ENCODE measurements around the gene RARA. TPM values are rescaled to one million over a fixed set of nuclear protein-coding genes. Genes with fewer than 3 reads are reported as not detected.

Gene RARA
- total RNA-seq, 1 donor from 2014 or later, result 38.8 TPM

- Histone ChIP-seq H2AFZ (ENCODE audit: low read depth, low read length) (no peak overlapping the region), H3K9ac (ENCODE audit: low read length) (no peak overlapping the region), H3K4me1 (ENCODE audit: insufficient read depth, low read length) (peaks cover 29% of the 10 kb centered on the region), H3K4me2 (ENCODE audit: low read length) (no peak overlapping the region), H3K79me2 (ENCODE audit: insufficient read depth, low read length) (peaks cover 33% of the 10 kb centered on the region), H4K20me1 (ENCODE audit: insufficient read depth, low read length) (peaks cover 70% of the 10 kb centered on the region), H3K4me3 (ENCODE audit: insufficient read depth, low read depth, low read length) (no peak overlapping the region), H3K27me3 (ENCODE audit: insufficient read depth, low read length) (no peaks in the 10 kb centered on the region), H3K36me3 (ENCODE audit: insufficient read depth, low read length) (peaks cover 25% of the 10 kb centered on the region), H3K27ac (ENCODE audit: low read depth, low read length) (no peak overlapping the region), H3K9me3 (ENCODE audit: insufficient read depth, low read depth, low read length) (no peaks in the 10 kb centered on the region)
- peak overlapping the region; percentile 24 for H3K4me3 Mint-ChIP-seq (ENCODE audit: unreplicated experiment)
- peaks cover 15% of the 10 kb centered on the region for H3K36me3 Mint-ChIP-seq (ENCODE audit: low read depth, unreplicated experiment)
- TF ChIP-seq CTCF (IDR thresholded peaks at IDR 0.05; ENCODE audit: insufficient read depth, low read depth, low read length) (no peak), EZH2 (IDR thresholded peaks at IDR 0.05; ENCODE audit: insufficient read depth, low read length) (no peak)
- DNase-seq (ENCODE audit: low read depth), result no peak
- peaks cover 34% of the 10 kb centered on the region for H3K4me1 Mint-ChIP-seq (ENCODE audit: low read depth, unreplicated experiment)
- no peak for FAIRE-seq
- peak overlapping the region; percentile 27 for H3K27ac Mint-ChIP-seq (ENCODE audit: unreplicated experiment)
- no peaks in the 10 kb centered on the region for H3K9me3 Mint-ChIP-seq (ENCODE audit: unreplicated experiment)
- no peaks in the 10 kb centered on the region for H3K27me3 Mint-ChIP-seq (ENCODE audit: low read depth, unreplicated experiment)
Measured at GRCh38 chr17:40352779-40353394, 43.9 kb downstream of the RARA start.

GRCh38 chr17:40354221-40355122 is 45.5 kb downstream of the RARA start:
- Mint-ChIP-seq H3K4me3 (ENCODE audit: unreplicated experiment) (no peak overlapping the region), H3K27ac (ENCODE audit: unreplicated experiment) (no peak overlapping the region), H3K27me3 (ENCODE audit: low read depth, unreplicated experiment) (no peaks in the 10 kb centered on the region), H3K9me3 (ENCODE audit: unreplicated experiment) (no peaks in the 10 kb centered on the region), H3K4me1 (ENCODE audit: low read depth, unreplicated experiment) (peaks cover 22% of the 10 kb centered on the region), H3K36me3 (ENCODE audit: low read depth, unreplicated experiment) (peaks cover 15% of the 10 kb centered on the region)
- DNase-seq (ENCODE audit: low read depth) (no peak), FAIRE-seq (no peak)
- Histone ChIP-seq H4K20me1 (ENCODE audit: insufficient read depth, low read length) (peaks cover 54% of the 10 kb centered on the region), H3K27ac (ENCODE audit: low read depth, low read length) (no peak overlapping the region), H3K79me2 (ENCODE audit: insufficient read depth, low read length) (peaks cover 17% of the 10 kb centered on the region), H3K36me3 (ENCODE audit: insufficient read depth, low read length) (peaks cover 24% of the 10 kb centered on the region), H3K9me3 (ENCODE audit: insufficient read depth, low read depth, low read length) (no peaks in the 10 kb centered on the region), H3K9ac (ENCODE audit: low read length) (no peak overlapping the region), H2AFZ (ENCODE audit: low read depth, low read length) (no peak overlapping the region), H3K4me1 (ENCODE audit: insufficient read depth, low read length) (peaks cover 13% of the 10 kb centered on the region), H3K4me3 (ENCODE audit: insufficient read depth, low read depth, low read length) (no peak overlapping the region), H3K4me2 (ENCODE audit: low read length) (no peak overlapping the region), H3K27me3 (ENCODE audit: insufficient read depth, low read length) (no peaks in the 10 kb centered on the region)
- TF ChIP-seq EZH2 (IDR thresholded peaks at IDR 0.05; ENCODE audit: insufficient read depth, low read length) (no peak), CTCF (IDR thresholded peaks at IDR 0.05; ENCODE audit: insufficient read depth, low read depth, low read length) (no peak)
